K562 (cell line): ENCODE results near the gene CELF6. TPM values are rescaled to one million over a fixed set of nuclear protein-coding genes. Genes with fewer than 3 reads are reported as not detected.

Experiments used
- DPF2 ChIP-seq: fragments of 450-650 bp; IDR thresholded peaks from 2 replicates; pipeline ENCODE4 v1.6.1; 2016
- FUS ChIP-seq: fragments of 200-400 bp; formaldehyde crosslinking; optimal IDR thresholded peaks from 2 replicates; pipeline ENCODE3; 2017; ENCODE audit warnings: low read depth, low read length
- HNRNPLL ChIP-seq: fragments of 200-400 bp; formaldehyde crosslinking; IDR thresholded peaks from 2 replicates; pipeline ENCODE4 v1.6.1; 2017; ENCODE audit warnings: low read length, low read depth, mild to moderate bottlenecking; ENCODE audit not compliant: poor library complexity, severe bottlenecking
- PRMT5 ChIP-seq: sonication (generic); formaldehyde crosslinking; IDR thresholded peaks from 2 replicates; pipeline ENCODE4 v1.5.0; 2020; ENCODE audit warnings: missing genetic modification reagents
- TCFL5 ChIP-seq: fragments of 250-450 bp; sonication (Bioruptor Pico); conservative IDR thresholded peaks from 2 replicates; pipeline ENCODE4 v1.6.1; 2021; ENCODE audit warnings: mild to moderate bottlenecking, moderate library complexity, matching md5 sums
- ZNF140 ChIP-seq: fragments of 250-450 bp; sonication (Bioruptor Pico); IDR thresholded peaks from 2 replicates; pipeline ENCODE4 v1.8.0; 2021; ENCODE audit warnings: moderate library complexity, mild to moderate bottlenecking, inconsistent platforms
- ZNF696 ChIP-seq: fragments of 250-450 bp; sonication (Bioruptor Pico); conservative IDR thresholded peaks from 2 replicates; pipeline ENCODE4 v1.4.0; 2020; ENCODE audit warnings: mild to moderate bottlenecking, moderate library complexity
- polyA plus RNA-seq, 8 experiments: library from polyadenylated mRNA; depleted of rRNA in 4 of 8; stranded (reverse) in 5 of 8; unstranded in 3 of 8; fragments of >200 nt; fragmentation: Nextera tagmentation in 2 of 8; fragmentation: Illumina TruSeq in 1 of 8; extraction: Ambion mirVana in 2 of 8; extraction: Trizol in 1 of 8; gene quantifications; 2 replicates each; pipeline versions ENCODE4 v1.2.1 to v1.2.3, GENCODE V29; 2011 to 2014; ENCODE audit warnings: inconsistent platforms in 1 of 8, missing spikeins in 1 of 8
- total RNA-seq, 7 experiments: library from RNA; depleted of rRNA in 6 of 7; stranded (reverse); fragments of >200 nt in 6 of 7; fragmentation: Illumina TruSeq in 2 of 7; extraction: Trizol in 2 of 7; gene quantifications; 2 replicates each; pipeline versions ENCODE4 v1.2.1 to v1.2.3, GENCODE V29; 2011 to 2021; ENCODE audit warnings: low replicate concordance in 1 of 7
- TF ChIP-seq, protein P1 (sequence below): fragments of 450-650 bp; formaldehyde crosslinking; IDR thresholded peaks from 2 replicates; pipeline ENCODE4 v1.4.0; 2022; ENCODE audit warnings: missing genetic modification characterization
- TF ChIP-seq, protein P2 (sequence below): fragments of 450-650 bp; IDR thresholded peaks from 2 replicates; pipeline ENCODE4 v1.6.1; 2016; ENCODE audit warnings: mild to moderate bottlenecking, moderate library complexity
- TF ChIP-seq, protein P3 (sequence below): fragments of 250-450 bp; sonication (Bioruptor Pico); IDR thresholded peaks from 2 replicates; pipeline ENCODE4 v1.8.0; 2021; ENCODE audit warnings: moderate library complexity, mild to moderate bottlenecking, inconsistent platforms
- TF ChIP-seq, protein P4 (sequence below), 3 experiments: IDR thresholded peaks in 2 of 3; conservative IDR thresholded peaks in 1 of 3; 2 replicates each; pipeline ENCODE4 v1.5.1; 2011 to 2012; ENCODE audit warnings: low read length in 3 of 3, mild to moderate bottlenecking in 3 of 3, control low read depth in 2 of 3, improper control_type of control experiment in 1 of 3, inconsistent platforms in 1 of 3, low read depth in 1 of 3, mixed read lengths in 1 of 3, moderate library complexity in 1 of 3; ENCODE audit not compliant: insufficient read depth in 2 of 3
- TF ChIP-seq, protein P5 (sequence below): fragments of 250-450 bp; sonication (Bioruptor Pico); IDR thresholded peaks from 2 replicates; pipeline ENCODE4 v1.6.1; 2021; ENCODE audit warnings: mild to moderate bottlenecking

Gene CELF6
- total and polyA plus RNA-seq, 9 of the 15 experiments (the other 6 are each of a cell fraction or from before 2014, with no cell fraction given) = 0.01 to 0.11 TPM; not detected in 7

DNA sequence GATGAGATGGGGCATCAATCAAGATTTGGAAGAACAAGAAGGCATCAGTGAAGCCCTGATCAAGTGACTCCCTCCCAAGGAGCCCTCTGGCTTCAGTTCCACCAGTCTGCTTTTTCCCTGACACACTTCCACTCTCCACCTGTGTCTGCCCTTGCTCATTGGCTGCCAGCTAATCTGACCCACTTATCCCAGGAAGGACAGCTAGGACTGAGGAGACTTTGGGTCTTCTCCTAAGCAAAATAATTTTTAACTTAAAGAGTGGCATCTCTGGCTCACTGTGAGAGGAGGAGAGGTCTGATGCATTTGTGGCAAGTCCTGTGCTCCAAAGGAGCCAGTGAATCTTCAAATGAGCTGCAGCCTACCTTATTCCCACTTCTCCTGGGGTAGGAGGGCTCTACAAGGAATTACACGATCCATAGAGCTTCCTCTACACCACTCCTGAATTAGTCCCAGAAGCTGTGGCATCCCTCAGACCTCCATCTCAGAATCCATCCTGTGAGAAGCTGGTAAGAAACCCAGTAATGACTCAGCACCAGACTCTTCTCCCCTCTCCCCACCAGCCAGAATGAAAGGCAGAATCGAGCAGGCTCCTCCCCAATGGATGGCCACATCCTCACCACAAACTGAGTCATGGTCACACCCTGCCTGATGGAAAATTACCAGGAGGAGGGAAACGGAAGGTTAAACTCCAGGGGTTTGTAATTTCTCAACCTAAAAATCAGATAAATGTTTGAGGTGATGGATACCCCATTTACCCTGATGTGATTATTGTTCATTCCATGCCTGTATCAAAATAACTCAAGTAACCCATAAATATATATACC, 82.7 kb downstream of the CELF6 start (continued):
- TF ChIP-seq HNRNPLL (no peak), ZNF696 (CRISPR knock-in tag) (no peak), DPF2 (peak; percentile 92), FUS (no peak), PRMT5 (CRISPR knock-in tag) (no peak), ZNF140 (no peak), TCFL5 (CRISPR knock-in tag) (no peak)
- TF ChIP-seq, protein P1, sequence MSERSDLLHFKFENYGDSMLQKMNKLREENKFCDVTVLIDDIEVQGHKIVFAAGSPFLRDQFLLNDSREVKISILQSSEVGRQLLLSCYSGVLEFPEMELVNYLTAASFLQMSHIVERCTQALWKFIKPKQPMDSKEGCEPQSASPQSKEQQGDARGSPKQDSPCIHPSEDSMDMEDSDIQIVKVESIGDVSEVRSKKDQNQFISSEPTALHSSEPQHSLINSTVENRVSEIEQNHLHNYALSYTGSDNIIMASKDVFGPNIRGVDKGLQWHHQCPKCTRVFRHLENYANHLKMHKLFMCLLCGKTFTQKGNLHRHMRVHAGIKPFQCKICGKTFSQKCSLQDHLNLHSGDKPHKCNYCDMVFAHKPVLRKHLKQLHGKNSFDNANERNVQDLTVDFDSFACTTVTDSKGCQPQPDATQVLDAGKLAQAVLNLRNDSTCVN (CRISPR knock-in tag) = no peak
- TF ChIP-seq, protein P2, sequence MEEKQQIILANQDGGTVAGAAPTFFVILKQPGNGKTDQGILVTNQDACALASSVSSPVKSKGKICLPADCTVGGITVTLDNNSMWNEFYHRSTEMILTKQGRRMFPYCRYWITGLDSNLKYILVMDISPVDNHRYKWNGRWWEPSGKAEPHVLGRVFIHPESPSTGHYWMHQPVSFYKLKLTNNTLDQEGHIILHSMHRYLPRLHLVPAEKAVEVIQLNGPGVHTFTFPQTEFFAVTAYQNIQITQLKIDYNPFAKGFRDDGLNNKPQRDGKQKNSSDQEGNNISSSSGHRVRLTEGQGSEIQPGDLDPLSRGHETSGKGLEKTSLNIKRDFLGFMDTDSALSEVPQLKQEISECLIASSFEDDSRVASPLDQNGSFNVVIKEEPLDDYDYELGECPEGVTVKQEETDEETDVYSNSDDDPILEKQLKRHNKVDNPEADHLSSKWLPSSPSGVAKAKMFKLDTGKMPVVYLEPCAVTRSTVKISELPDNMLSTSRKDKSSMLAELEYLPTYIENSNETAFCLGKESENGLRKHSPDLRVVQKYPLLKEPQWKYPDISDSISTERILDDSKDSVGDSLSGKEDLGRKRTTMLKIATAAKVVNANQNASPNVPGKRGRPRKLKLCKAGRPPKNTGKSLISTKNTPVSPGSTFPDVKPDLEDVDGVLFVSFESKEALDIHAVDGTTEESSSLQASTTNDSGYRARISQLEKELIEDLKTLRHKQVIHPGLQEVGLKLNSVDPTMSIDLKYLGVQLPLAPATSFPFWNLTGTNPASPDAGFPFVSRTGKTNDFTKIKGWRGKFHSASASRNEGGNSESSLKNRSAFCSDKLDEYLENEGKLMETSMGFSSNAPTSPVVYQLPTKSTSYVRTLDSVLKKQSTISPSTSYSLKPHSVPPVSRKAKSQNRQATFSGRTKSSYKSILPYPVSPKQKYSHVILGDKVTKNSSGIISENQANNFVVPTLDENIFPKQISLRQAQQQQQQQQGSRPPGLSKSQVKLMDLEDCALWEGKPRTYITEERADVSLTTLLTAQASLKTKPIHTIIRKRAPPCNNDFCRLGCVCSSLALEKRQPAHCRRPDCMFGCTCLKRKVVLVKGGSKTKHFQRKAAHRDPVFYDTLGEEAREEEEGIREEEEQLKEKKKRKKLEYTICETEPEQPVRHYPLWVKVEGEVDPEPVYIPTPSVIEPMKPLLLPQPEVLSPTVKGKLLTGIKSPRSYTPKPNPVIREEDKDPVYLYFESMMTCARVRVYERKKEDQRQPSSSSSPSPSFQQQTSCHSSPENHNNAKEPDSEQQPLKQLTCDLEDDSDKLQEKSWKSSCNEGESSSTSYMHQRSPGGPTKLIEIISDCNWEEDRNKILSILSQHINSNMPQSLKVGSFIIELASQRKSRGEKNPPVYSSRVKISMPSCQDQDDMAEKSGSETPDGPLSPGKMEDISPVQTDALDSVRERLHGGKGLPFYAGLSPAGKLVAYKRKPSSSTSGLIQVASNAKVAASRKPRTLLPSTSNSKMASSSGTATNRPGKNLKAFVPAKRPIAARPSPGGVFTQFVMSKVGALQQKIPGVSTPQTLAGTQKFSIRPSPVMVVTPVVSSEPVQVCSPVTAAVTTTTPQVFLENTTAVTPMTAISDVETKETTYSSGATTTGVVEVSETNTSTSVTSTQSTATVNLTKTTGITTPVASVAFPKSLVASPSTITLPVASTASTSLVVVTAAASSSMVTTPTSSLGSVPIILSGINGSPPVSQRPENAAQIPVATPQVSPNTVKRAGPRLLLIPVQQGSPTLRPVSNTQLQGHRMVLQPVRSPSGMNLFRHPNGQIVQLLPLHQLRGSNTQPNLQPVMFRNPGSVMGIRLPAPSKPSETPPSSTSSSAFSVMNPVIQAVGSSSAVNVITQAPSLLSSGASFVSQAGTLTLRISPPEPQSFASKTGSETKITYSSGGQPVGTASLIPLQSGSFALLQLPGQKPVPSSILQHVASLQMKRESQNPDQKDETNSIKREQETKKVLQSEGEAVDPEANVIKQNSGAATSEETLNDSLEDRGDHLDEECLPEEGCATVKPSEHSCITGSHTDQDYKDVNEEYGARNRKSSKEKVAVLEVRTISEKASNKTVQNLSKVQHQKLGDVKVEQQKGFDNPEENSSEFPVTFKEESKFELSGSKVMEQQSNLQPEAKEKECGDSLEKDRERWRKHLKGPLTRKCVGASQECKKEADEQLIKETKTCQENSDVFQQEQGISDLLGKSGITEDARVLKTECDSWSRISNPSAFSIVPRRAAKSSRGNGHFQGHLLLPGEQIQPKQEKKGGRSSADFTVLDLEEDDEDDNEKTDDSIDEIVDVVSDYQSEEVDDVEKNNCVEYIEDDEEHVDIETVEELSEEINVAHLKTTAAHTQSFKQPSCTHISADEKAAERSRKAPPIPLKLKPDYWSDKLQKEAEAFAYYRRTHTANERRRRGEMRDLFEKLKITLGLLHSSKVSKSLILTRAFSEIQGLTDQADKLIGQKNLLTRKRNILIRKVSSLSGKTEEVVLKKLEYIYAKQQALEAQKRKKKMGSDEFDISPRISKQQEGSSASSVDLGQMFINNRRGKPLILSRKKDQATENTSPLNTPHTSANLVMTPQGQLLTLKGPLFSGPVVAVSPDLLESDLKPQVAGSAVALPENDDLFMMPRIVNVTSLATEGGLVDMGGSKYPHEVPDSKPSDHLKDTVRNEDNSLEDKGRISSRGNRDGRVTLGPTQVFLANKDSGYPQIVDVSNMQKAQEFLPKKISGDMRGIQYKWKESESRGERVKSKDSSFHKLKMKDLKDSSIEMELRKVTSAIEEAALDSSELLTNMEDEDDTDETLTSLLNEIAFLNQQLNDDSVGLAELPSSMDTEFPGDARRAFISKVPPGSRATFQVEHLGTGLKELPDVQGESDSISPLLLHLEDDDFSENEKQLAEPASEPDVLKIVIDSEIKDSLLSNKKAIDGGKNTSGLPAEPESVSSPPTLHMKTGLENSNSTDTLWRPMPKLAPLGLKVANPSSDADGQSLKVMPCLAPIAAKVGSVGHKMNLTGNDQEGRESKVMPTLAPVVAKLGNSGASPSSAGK = no peak
- TF ChIP-seq, protein P3, sequence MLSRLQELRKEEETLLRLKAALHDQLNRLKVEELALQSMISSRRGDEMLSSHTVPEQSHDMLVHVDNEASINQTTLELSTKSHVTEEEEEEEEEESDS (CRISPR knock-in tag) = no peak
- TF ChIP-seq, protein P4, sequence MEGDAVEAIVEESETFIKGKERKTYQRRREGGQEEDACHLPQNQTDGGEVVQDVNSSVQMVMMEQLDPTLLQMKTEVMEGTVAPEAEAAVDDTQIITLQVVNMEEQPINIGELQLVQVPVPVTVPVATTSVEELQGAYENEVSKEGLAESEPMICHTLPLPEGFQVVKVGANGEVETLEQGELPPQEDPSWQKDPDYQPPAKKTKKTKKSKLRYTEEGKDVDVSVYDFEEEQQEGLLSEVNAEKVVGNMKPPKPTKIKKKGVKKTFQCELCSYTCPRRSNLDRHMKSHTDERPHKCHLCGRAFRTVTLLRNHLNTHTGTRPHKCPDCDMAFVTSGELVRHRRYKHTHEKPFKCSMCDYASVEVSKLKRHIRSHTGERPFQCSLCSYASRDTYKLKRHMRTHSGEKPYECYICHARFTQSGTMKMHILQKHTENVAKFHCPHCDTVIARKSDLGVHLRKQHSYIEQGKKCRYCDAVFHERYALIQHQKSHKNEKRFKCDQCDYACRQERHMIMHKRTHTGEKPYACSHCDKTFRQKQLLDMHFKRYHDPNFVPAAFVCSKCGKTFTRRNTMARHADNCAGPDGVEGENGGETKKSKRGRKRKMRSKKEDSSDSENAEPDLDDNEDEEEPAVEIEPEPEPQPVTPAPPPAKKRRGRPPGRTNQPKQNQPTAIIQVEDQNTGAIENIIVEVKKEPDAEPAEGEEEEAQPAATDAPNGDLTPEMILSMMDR (IDR thresholded peaks at IDR 0.05 in 2 of 3, conservative IDR thresholded peaks at IDR 0.05 in 1 of 3; ENCODE audit: insufficient read depth in 2 of 3, low read depth in 1 of 3, low read length in 3 of 3) = peak in 1 of 3 experiments; percentile 4; a peak in 1 of 6 replicates
- TF ChIP-seq, protein P5, sequence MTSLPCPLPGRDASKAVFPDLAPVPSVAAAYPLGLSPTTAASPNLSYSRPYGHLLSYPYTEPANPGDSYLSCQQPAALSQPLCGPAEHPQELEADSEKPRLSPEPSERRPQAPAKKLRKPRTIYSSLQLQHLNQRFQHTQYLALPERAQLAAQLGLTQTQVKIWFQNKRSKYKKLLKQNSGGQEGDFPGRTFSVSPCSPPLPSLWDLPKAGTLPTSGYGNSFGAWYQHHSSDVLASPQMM = no peak
